ENCODE results near the gene HMGXB3.

- TF ChIP-seq EZH2 (IDR thresholded peaks at IDR 0.05; ENCODE audit: borderline replicate concordance, low read length) (no peak), CTCF (conservative IDR thresholded peaks at IDR 0.05 in 1 of 2, IDR thresholded peaks at IDR 0.05 in 1 of 2; ENCODE audit: extremely low read depth in 1 of 2, insufficient read depth in 1 of 2, low read depth in 1 of 2, low read length in 2 of 2) (no peak)
Observed at GRCh38 chr5:150052956-150053712, 52.6 kb downstream of the HMGXB3 start.

All from mammary epithelial cell (primary cell).